T-helper 1 cell treated with Interleukin-12 subunit alpha and Interleukin-12 subunit beta and Interleukin-4 antibody, amounts not matched to agents 30 ng/mL and 1 ng/mL, for 36 hours (primary cell): Measurements from ENCODE around the gene LCE2B. TPM values are rescaled to one million over a fixed set of nuclear protein-coding genes. Genes with fewer than 3 reads are reported as not detected.

Experiments
- intact Hi-C: fragments of 100-400 bp; cut with micrococcal nuclease; formaldehyde crosslinking; loops from one replicate; pipeline ENCODE4 v1.15.1; 2024
- total RNA-seq: library from RNA; stranded (reverse); gene quantifications from 2 replicates; pipeline ENCODE4 v1.2.3, GENCODE V29; 2022

The LCE2B gene
- total RNA-seq, 1 donor from 2014 or later = not detected

- intact Hi-C loops = no loop called here
Measured at GRCh38 chr1:152728986-152729385, 43.1 kb downstream of the LCE2B start.

- intact Hi-C loops = no loop called here
Measured at GRCh38 chr1:152735648-152736047, 49.7 kb downstream of the LCE2B start.

Other genes starting within 250 kb of the LCE2B start
- not detected in 2 replicates for gene LCE5A, start 175.3 kb upstream of the LCE2B start, total RNA-seq
- not detected in 2 replicates for gene CRCT1, start 171.6 kb upstream of the LCE2B start, total RNA-seq
- not detected in 2 replicates for gene LCE3E, start 119.3 kb upstream of the LCE2B start, total RNA-seq
- gene LCE3D, start 105.6 kb upstream of the LCE2B start, total RNA-seq = not detected in 2 replicates
- gene LCE3C, start 85.9 kb upstream of the LCE2B start, total RNA-seq = not detected in 2 replicates
- gene LCE3B, start 72.3 kb upstream of the LCE2B start, total RNA-seq = not detected in 2 replicates
- not detected in 2 replicates for gene LCE3A, start 63.0 kb upstream of the LCE2B start, total RNA-seq
- gene LCE2D, start 22.7 kb upstream of the LCE2B start, total RNA-seq = not detected in 2 replicates
- not detected in 2 replicates for gene LCE2C, start 10.8 kb upstream of the LCE2B start, total RNA-seq
- gene LCE2A, start 12.2 kb downstream of the LCE2B start, total RNA-seq = not detected in 2 replicates
- not detected in 2 replicates for gene LCE4A, start 22.0 kb downstream of the LCE2B start, total RNA-seq
- not detected in 2 replicates for gene KPRP, start 71.9 kb downstream of the LCE2B start, total RNA-seq
- not detected in 2 replicates for gene LCE1F, start 89.0 kb downstream of the LCE2B start, total RNA-seq
- not detected in 2 replicates for gene LCE1E, start 100.1 kb downstream of the LCE2B start, total RNA-seq
- not detected in 2 replicates for gene LCE1D, start 110.6 kb downstream of the LCE2B start, total RNA-seq
- gene LCE1C, start 120.5 kb downstream of the LCE2B start, total RNA-seq = not detected in 2 replicates
- gene LCE1B, start 125.8 kb downstream of the LCE2B start, total RNA-seq = not detected in 2 replicates
- gene LCE1A, start 141.3 kb downstream of the LCE2B start, total RNA-seq = not detected in 2 replicates
- not detected in 2 replicates for gene LCE6A, start 156.7 kb downstream of the LCE2B start, total RNA-seq
- not detected in 2 replicates for gene LCE7A, start 173.9 kb downstream of the LCE2B start, total RNA-seq
- gene SMCP, start 192.2 kb downstream of the LCE2B start, total RNA-seq = not detected in 2 replicates
- gene IVL, start 222.4 kb downstream of the LCE2B start, total RNA-seq = not detected in 2 replicates